GM12878 (cell line): ENCODE results near the gene TPO. TPM values are rescaled to one million over a fixed set of nuclear protein-coding genes. Genes with fewer than 3 reads are reported as not detected.

ENCODE experiments used
- ATAC-seq: fragments of 200-7000 bp; cut with Tn5 transposase; 3 replicates; pipeline ENCODE4 v1.9.1; 2020; ENCODE audit warnings: mild to moderate bottlenecking, moderate library complexity
- BruUV-seq: library from RNA; stranded (reverse); fragments of 400-500 nt; replicated peaks from 2 replicates; lab custom pipeline; 2021; lab: Mats Ljungman, UMichigan
- CTCF ChIA-PET: fragments of 300-600 bp; sonication (Branson Sonifier 250); formaldehyde crosslinking; extraction: SDS; loops from one replicate; lab custom pipeline; 2021; ENCODE audit warnings: inconsistent platforms; lab: Yijun Ruan, JAX
- POLR2A ChIA-PET: fragments of 350-600 bp; formaldehyde crosslinking; extraction: SDS; loops from one replicate; lab custom pipeline; 2021; ENCODE audit warnings: inconsistent platforms; lab: Charles Lee
- RAD21 ChIA-PET: fragments of 300-600 bp; sonication (Branson Sonifier 250); formaldehyde crosslinking; loops from one replicate; lab custom pipeline; 2023; ENCODE audit warnings: antibody characterized with exemption; ENCODE audit not compliant: unreplicated experiment; lab: Charles Lee
- SMC1A ChIA-PET: fragments of 300-600 bp; sonication (Branson Sonifier 250); formaldehyde crosslinking; loops from one replicate; lab custom pipeline; 2023; ENCODE audit not compliant: unreplicated experiment, uncharacterized antibody; lab: Charles Lee
- DNase-seq: peaks from one replicate; pipeline ENCODE4 v3.0.0-alpha.2; 2011; ENCODE audit warnings: low read depth, low spot score
- FAIRE-seq: peaks from 3 replicates; lab custom pipeline; 2011; peaks lifted over from hg19 to GRCh38; lab: Jason Lieb, UNC
- H2AFZ ChIP-seq: 2 replicates; pipeline ENCODE4 v1.6.0; 2011; ENCODE audit warnings: low read depth, low read length, control low read depth; ENCODE audit not compliant: control insufficient read depth
- H3K27ac ChIP-seq: 2 replicates; pipeline ENCODE4 v1.5.1; 2011; ENCODE audit warnings: control low read depth; ENCODE audit not compliant: control insufficient read depth, insufficient read depth
- H3K27me3 ChIP-seq, 2 experiments: replicated peaks in 1 of 2; 2 replicates each; pipeline versions ENCODE4 v1.6.0 to v1.6.1; 2011; ENCODE audit warnings: low read length in 1 of 2; ENCODE audit not compliant: control insufficient read depth in 2 of 2, insufficient read depth in 2 of 2
- H3K36me3 ChIP-seq, 2 experiments: 2 replicates each; pipeline ENCODE4 v1.5.1; 2011; ENCODE audit warnings: low read length in 1 of 2; ENCODE audit not compliant: control insufficient read depth in 2 of 2, insufficient read depth in 2 of 2
- H3K4me1 ChIP-seq: 2 replicates; pipeline ENCODE4 v1.6.1; 2011; ENCODE audit warnings: mild to moderate bottlenecking, low read length, moderate library complexity, mixed read lengths; ENCODE audit not compliant: control insufficient read depth, insufficient read depth
- H3K4me2 ChIP-seq: 2 replicates; pipeline ENCODE4 v1.6.0; 2011; ENCODE audit warnings: control low read depth; ENCODE audit not compliant: control insufficient read depth, insufficient read depth
- H3K4me3 ChIP-seq: fragments of 200-600 bp; sonication (generic); 2 replicates; pipeline ENCODE4 v1.5.1; 2016
- H3K79me2 ChIP-seq: 2 replicates; pipeline ENCODE4 v1.6.0; 2011; ENCODE audit warnings: low read length; ENCODE audit not compliant: control insufficient read depth, insufficient read depth
- H3K9ac ChIP-seq: 2 replicates; pipeline ENCODE4 v1.8.0; 2011; ENCODE audit warnings: low read length, control low read depth, mixed read lengths; ENCODE audit not compliant: control insufficient read depth, insufficient read depth
- H3K9me3 ChIP-seq: replicated peaks from 3 replicates; pipeline ENCODE4 v1.5.1; 2011; ENCODE audit warnings: mild to moderate bottlenecking, low read length; ENCODE audit not compliant: control insufficient read depth, insufficient read depth
- H4K20me1 ChIP-seq: 2 replicates; pipeline ENCODE4 v1.6.0; 2011; ENCODE audit not compliant: control insufficient read depth, insufficient read depth
- BHLHE40 ChIP-seq, 2 experiments: fragments of 450-650 bp in 1 of 2; IDR thresholded peaks; 2 replicates each; pipeline ENCODE4 v1.6.1; 2011 to 2017; ENCODE audit warnings: low read depth in 2 of 2, borderline replicate concordance in 1 of 2, improper control_type of control experiment in 1 of 2, low read length in 1 of 2, mild to moderate bottlenecking in 1 of 2
- E2F4 ChIP-seq: IDR thresholded peaks from 2 replicates; pipeline ENCODE4 v1.6.1; 2012; ENCODE audit warnings: low read depth, low read length, improper control_type of control experiment
- EED ChIP-seq: sonication (generic); IDR thresholded peaks from 2 replicates; pipeline ENCODE4 v1.6.1; 2016; ENCODE audit warnings: antibody characterized with exemption, low read depth
- IRF4 ChIP-seq: IDR thresholded peaks from 2 replicates; pipeline ENCODE4 v1.6.1; 2011; ENCODE audit warnings: low read depth, low read length
- LARP7 ChIP-seq: fragments of 450-650 bp; IDR thresholded peaks from 2 replicates; pipeline ENCODE4 v1.6.1; 2017; ENCODE audit warnings: mild to moderate bottlenecking
- MAX ChIP-seq: IDR thresholded peaks from 2 replicates; pipeline ENCODE4 v1.6.1; 2012; ENCODE audit warnings: low read depth, low read length, improper control_type of control experiment
- NFYA ChIP-seq: IDR thresholded peaks from 2 replicates; pipeline ENCODE4 v1.6.1; 2011; ENCODE audit warnings: low read depth, mild to moderate bottlenecking, low read length, improper control_type of control experiment, borderline replicate concordance
- RB1 ChIP-seq: fragments of 450-650 bp; formaldehyde crosslinking; IDR thresholded peaks from 2 replicates; pipeline ENCODE4 v1.6.1; 2017; ENCODE audit warnings: mild to moderate bottlenecking, borderline replicate concordance
- SIN3A ChIP-seq: IDR thresholded peaks from 2 replicates; pipeline ENCODE4 v1.6.1; 2012; ENCODE audit warnings: low read depth, low read length, improper control_type of control experiment
- SREBF2 ChIP-seq: IDR thresholded peaks from 2 replicates; pipeline ENCODE4 v1.6.1; 2012; ENCODE audit warnings: mild to moderate bottlenecking, low read length
- SRF ChIP-seq, 2 experiments: IDR thresholded peaks; 2 replicates each; pipeline ENCODE4 v1.6.1; 2011; ENCODE audit warnings: low read depth in 2 of 2, low read length in 2 of 2, mild to moderate bottlenecking in 1 of 2, moderate library complexity in 1 of 2
- TBL1XR1 ChIP-seq: IDR thresholded peaks from 2 replicates; pipeline ENCODE4 v1.6.1; 2012; ENCODE audit warnings: low read depth, low read length, improper control_type of control experiment
- TCF12 ChIP-seq: IDR thresholded peaks from 2 replicates; pipeline ENCODE4 v1.6.1; 2011; ENCODE audit warnings: low read depth, mild to moderate bottlenecking, low read length
- USF2 ChIP-seq: IDR thresholded peaks from 2 replicates; pipeline ENCODE4 v1.6.1; 2011; ENCODE audit warnings: low read depth, low read length, improper control_type of control experiment, borderline replicate concordance
- YBX1 ChIP-seq: fragments of 450-650 bp; IDR thresholded peaks from 2 replicates; pipeline ENCODE4 v1.6.1; 2016; ENCODE audit warnings: antibody characterized with exemption
- WGBS: methylation state at CpG from one replicate; pipeline ENCODE4 v1.1.6; 2016; ENCODE audit warnings: low lambda C conversion rate; ENCODE audit not compliant: insufficient replicate concordance, insufficient coverage; ENCODE audit errors: missing lambda C conversion rate; 5-methylcytosine and 5-hydroxymethylcytosine counted together
- in situ Hi-C: fragments of 300-500 bp; cut with MboI; formaldehyde crosslinking; loops from 9 replicates; pipeline ENCODE4 v1.14.3; 2018; ENCODE audit warnings: mixed read lengths
- intact Hi-C: fragments of 100-400 bp; cut with micrococcal nuclease; formaldehyde crosslinking; loops from one replicate; pipeline ENCODE4 v1.14.2; 2022; ENCODE audit not compliant: unreplicated experiment
- polyA plus RNA-seq, 11 experiments: library from polyadenylated mRNA; depleted of rRNA in 4 of 11; unstranded in 6 of 11; stranded (reverse) in 5 of 11; fragments of >200 nt; fragmentation: Nextera tagmentation in 4 of 11; fragmentation: Illumina TruSeq in 1 of 11; extraction: Ambion mirVana in 4 of 11; extraction: Trizol in 1 of 11; gene quantifications; 1 replicate in 1 of 11; 2 replicates in 10 of 11; pipeline versions ENCODE4 v1.2.1 to v1.2.3, GENCODE V29; 2011 to 2016; ENCODE audit warnings: inconsistent platforms in 2 of 11, missing spikeins in 2 of 11, low read depth in 1 of 11
- total RNA-seq, 4 experiments: library from RNA; depleted of rRNA in 3 of 4; stranded (reverse); fragments of >200 nt in 3 of 4; fragmentation: Illumina TruSeq in 1 of 4; extraction: Trizol in 1 of 4; gene quantifications; 2 replicates each; pipeline versions ENCODE4 v1.2.1 to v1.2.3, GENCODE V29; 2013 to 2021

TPO gene
- total and polyA plus RNA-seq, 10 of the 15 experiments (the other 5 are each of a cell fraction or from before 2014, with no cell fraction given), result 0.07 to 0.11 TPM; not detected in 8

GRCh38 chr2:1511455-1511854 lies 98.2 kb downstream of the TPO start:
- no TSS peak for BruUV-seq
- H3K4me3 ChIP-seq, result no peak overlapping the region
- RAD21 ChIA-PET, result no interaction called here
- no peaks in the 10 kb centered on the region for H3K4me1 ChIP-seq
- no peak for DNase-seq
- H3K9me3 ChIP-seq, result no peaks in the 10 kb centered on the region
- CTCF ChIA-PET, result no interaction called here
- 26% methylated on average over 3 of the region's 6 CpGs for WGBS
- H4K20me1 ChIP-seq, result no peaks in the 10 kb centered on the region
- intact Hi-C loops, result no loop called here
- ATAC-seq, result no peak
- TF ChIP-seq BHLHE40 (IDR thresholded peaks at IDR 0.05; ENCODE audit: borderline replicate concordance in 1 of 2, low read depth in 2 of 2, low read length in 1 of 2) (no peak), SREBF2 (no peak), RB1 (no peak), USF2 (no peak), EED (no peak), MAX (no peak), SIN3A (no peak), TCF12 (no peak), LARP7 (no peak), NFYA (no peak), IRF4 (no peak), E2F4 (no peak), TBL1XR1 (no peak), YBX1 (no peak), SRF (IDR thresholded peaks at IDR 0.05; ENCODE audit: low read depth in 2 of 2, low read length in 2 of 2) (no peak)
- in situ Hi-C loops, result no loop called here
- no peak overlapping the region for H2AFZ ChIP-seq
- no peak overlapping the region for H3K27ac ChIP-seq
- H3K36me3 ChIP-seq, result no peaks in the 10 kb centered on the region
- no peaks in the 10 kb centered on the region for H3K27me3 ChIP-seq
- H3K79me2 ChIP-seq, result no peaks in the 10 kb centered on the region
- no peak overlapping the region for H3K9ac ChIP-seq
- no peak overlapping the region for H3K4me2 ChIP-seq
- SMC1A ChIA-PET, result no interaction called here
- FAIRE-seq, result no peak
- POLR2A ChIA-PET, result no interaction called here
